ENCODE data around the gene FAM83C. TPM values are rescaled to one million over a fixed set of nuclear protein-coding genes. Genes with fewer than 3 reads are reported as not detected.

The FAM83C gene
- total RNA-seq, 2 experiments from 2014 or later, result not detected

DNA sequence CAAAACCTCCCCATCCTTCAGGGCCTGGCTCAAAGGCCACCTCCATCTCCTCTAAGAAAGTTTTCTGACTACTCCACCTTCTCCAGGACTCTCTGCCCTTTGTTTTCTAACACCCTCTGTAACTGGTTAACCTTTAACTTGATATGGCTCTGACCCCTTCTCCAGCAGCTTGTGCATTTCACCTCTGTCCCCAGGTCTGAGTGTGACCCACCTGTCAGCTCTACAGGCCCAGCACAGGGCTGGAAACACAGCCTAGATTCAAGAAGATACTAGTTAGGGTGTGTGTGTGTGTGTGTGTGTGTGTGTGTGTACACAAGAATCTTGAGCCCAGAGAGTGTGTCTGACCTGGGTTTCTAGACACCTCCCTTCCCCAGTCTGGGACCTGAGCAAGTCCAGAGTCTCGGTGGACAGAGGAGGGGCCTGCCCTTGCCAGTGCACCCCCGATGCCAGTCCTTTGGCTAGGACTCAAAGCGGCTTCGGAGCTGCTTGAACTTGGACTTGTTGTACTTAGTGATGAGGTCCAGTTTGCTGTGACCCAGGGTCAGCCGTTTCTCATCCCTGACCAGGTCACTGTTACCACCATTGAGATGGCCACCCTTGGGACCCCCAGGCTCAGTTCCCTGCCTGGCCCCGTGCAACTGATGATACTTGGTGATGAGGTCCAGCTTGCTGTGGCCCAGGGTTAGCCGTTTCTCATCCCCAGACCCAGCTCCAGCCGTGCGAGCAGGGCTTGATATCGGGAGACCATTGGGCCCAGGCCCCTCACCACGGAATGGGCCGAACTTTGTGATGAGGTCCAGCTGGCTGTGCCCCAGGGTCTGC, 5.9 kb downstream of the FAM83C start:
- Mint-ChIP-seq H3K27ac (peak overlapping the region; percentile 14), H3K36me3 (peaks cover 12% of the 10 kb centered on the region), H3K27me3 (no peaks in the 10 kb centered on the region), H3K4me1 (ENCODE audit: low read depth) (peaks cover 20% of the 10 kb centered on the region), H3K4me3 (peak overlapping the region; percentile 78), H3K9me3 (no peaks in the 10 kb centered on the region)
- DNase-seq, result no peak
- POLR2A ChIA-PET, result no interaction called here
- CTCF ChIA-PET, result interaction anchor here (0.6 kb wide), 1 partner anchor 17 kb away, joined by 3 read pairs; no protein-coding TSS in a partner anchor
- intact Hi-C loops (cut with micrococcal nuclease), result loop anchor here (10.0 kb wide), 1 partner anchor 59 kb away; no protein-coding TSS in a partner anchor

DNA sequence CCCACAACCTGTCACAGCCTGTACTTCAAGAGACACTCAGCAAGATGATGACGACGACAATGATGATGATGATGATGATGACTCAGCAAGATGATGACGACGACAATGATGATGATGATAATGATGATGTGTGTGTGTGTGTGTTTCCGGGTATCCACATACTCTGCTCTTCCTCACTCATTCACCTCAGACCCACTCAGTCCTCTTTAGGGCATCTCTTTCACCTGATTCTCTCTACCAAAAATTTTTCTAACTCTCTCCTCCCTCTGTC, 6.5 kb downstream of the FAM83C start:
- DNase-seq, result peak; percentile 25
- intact Hi-C loops (cut with micrococcal nuclease), result loop anchor here (2.0 to 10.0 kb wide), 2 partner anchors 17 to 59 kb away; no protein-coding TSS in a partner anchor
- H3K36me3 Mint-ChIP-seq, result peaks cover 12% of the 10 kb centered on the region
- ChIA-PET CTCF (interaction anchor here (0.6 kb wide), 1 partner anchor 17 kb away, joined by 3 read pairs; no protein-coding TSS in a partner anchor), POLR2A (no interaction called here)
- H3K27me3 Mint-ChIP-seq, result no peaks in the 10 kb centered on the region
- peak overlapping the region; percentile 78 for H3K4me3 Mint-ChIP-seq
- H3K9me3 Mint-ChIP-seq, result no peaks in the 10 kb centered on the region
- H3K4me1 Mint-ChIP-seq (ENCODE audit: low read depth), result peaks cover 20% of the 10 kb centered on the region
- peak overlapping the region; percentile 14 for H3K27ac Mint-ChIP-seq

DNA sequence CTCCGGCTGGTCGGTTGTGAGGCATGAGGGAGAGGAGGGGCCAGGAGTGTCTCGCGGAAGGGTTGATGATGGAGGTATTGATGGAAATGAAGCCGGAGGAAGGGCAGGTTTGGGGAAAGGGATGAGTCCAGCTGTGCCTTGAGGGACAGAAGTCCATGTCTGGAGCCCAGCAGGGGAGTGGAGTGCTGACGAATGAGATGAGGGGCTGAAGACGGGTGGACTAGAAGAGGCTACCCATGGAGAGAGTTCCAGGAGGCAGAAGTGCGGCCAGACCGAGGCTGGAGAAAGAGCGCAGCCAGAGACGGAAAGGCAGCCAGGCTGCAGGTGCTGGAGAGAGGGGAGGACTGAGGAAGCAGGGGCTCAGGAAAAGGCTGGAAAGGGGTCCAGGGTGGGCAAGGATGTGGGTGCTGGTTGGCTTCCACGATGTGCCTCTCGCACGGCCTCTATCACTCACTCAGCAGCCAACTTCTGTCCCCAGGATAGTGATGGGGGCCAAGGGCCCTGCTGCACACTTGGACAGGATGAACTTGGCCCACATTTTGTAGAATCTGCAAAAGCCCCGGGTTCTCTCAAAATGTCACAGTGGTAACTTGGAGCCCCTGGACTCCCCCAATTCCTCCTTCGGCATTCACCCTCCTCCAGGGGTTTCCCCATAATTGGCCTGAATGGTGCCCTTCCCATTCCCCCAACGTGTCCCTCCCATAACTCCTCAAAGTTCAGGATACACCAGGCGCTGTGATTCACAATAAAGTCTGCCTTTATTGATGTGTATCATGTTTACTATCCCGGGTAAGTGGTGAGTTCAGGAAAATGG, 7.0 kb downstream of the FAM83C start:
- CTCF ChIA-PET, result interaction anchor here (1.1 to 3.4 kb wide), 4 partner anchors 19 to 169 kb away, joined by 6 to 20 read pairs (median 7); no protein-coding TSS in a partner anchor
- no peaks in the 10 kb centered on the region for H3K9me3 Mint-ChIP-seq
- H3K27ac Mint-ChIP-seq, result peak overlapping the region; percentile 64

DNA sequence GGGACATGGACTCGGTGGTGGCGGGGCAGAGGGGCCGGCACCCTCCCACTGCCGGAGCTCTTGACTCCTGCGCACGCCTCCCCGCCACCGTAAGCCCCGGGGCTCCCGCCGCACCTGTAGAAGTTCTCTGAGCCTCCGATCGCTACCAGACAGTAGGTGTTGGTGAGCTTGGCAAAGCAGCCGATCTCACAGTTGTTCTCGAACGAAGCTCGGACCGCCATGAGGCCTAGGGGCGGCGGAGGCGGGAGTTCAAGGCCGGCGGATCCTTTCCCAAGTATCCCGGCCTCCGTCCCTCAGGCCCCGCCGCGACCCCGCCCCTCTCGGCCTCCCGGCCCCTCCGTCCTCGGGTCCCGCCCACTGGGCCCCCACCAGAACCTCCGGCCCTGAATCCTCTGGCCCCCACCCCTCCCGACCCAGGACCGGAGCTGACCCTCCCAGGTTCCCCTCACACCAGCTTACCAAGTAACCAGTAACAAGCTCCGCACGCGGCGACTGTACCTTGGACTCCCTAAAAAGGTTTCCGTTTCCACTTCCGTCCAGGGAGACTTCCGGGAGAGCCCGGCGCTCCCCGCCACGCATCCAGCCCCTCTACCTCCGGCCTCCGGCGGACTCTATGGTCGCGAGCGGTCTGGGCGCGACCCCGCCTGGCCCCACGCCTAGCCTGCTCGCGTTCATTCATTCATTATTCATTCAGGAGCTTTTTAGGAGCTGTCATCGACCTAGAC, 7.8 kb downstream of the FAM83C start, which contains the start of gene EIF6:
TSS of gene EIF6 (minus strand) at position 506 of the 725 bp plus-strand sequence. CDS start at position 221, 285 bp downstream.
- Mint-ChIP-seq H3K4me1 (ENCODE audit: low read depth) (peaks cover 25% of the 10 kb centered on the region), H3K9me3 (no peaks in the 10 kb centered on the region), H3K27me3 (no peaks in the 10 kb centered on the region), H3K27ac (peak within 1 kb of the TSS; percentile 64), H3K4me3 (peak within 1 kb of the TSS; percentile 78), H3K36me3 (peaks cover 21% of the 10 kb centered on the region)
- POLR2A ChIA-PET, result interaction anchor here (0.7 to 2.1 kb wide), 6 partner anchors 11 to 207 kb away, joined by 3 to 15 read pairs (median 4); partner anchors contain the start of genes CEP250 and TRPC4AP
- CTCF ChIA-PET, result interaction anchor here (1.1 to 3.4 kb wide), 5 partner anchors 20 to 170 kb away, joined by 6 to 20 read pairs (median 7); no protein-coding TSS in a partner anchor
- intact Hi-C loops (cut with micrococcal nuclease), result loop anchor here (2.0 to 10.0 kb wide), 2 partner anchors 18 to 60 kb away; no protein-coding TSS in a partner anchor
- DNase-seq, result peak; percentile 88

More for the DNA sequence above, 7.0 kb downstream of the FAM83C start:
- Mint-ChIP-seq H3K36me3 (peaks cover 18% of the 10 kb centered on the region), H3K27me3 (no peaks in the 10 kb centered on the region), H3K4me3 (peak overlapping the region; percentile 78), H3K4me1 (ENCODE audit: low read depth) (peaks cover 21% of the 10 kb centered on the region)
- POLR2A ChIA-PET, result interaction anchor here (0.7 to 2.1 kb wide), 3 partner anchors 12 to 21 kb away, joined by 3 to 15 read pairs (median 3); no protein-coding TSS in a partner anchor
- DNase-seq, result no peak
- intact Hi-C loops (cut with micrococcal nuclease), result loop anchor here (2.0 to 10.0 kb wide), 2 partner anchors 18 to 60 kb away; no protein-coding TSS in a partner anchor

DNA sequence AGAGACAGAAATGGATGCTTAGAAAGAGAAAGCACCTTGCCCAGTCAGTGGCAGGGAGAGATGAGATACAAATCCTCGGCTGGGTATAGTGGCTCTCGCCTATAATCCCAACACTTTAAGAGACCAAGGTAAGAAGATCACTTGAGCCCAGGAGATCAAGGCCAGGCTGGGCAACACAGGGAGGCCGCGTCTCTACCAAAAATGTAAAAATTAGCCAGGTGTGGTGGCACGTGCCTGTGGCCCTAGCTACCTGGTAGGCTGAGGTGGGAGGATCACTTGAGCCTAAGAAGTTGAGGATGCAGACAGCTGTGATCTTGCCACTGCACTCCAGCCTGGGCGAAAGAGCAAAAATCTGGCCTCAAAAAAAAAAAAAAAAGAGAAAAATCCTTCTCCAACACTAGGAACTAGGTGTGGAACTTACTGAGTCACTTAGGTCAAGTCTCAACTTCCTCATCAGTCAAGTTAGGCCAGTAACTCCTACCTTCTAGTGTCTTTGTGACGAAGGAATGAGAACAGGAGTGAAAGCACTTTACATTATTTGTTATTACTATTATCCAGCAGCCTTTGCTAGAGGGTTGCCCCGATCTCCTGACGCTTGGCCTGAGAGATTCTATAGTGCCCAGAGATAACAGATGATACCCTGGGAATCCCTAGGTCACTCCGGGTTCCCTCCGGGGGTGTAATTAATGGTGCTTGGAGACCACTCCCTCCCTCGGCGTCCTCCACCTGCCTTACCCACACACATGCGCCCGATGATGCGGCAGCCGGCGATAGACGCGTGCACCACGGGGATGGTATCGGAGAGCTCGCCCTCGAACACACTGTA, 8.6 kb downstream of the FAM83C start:
- POLR2A ChIA-PET, result interaction anchor here (0.6 to 2.1 kb wide), 6 partner anchors 10 to 343 kb away, joined by 3 to 15 read pairs (median 4); partner anchors contain the start of genes CEP250 and TRPC4AP
- peak; percentile 43 for DNase-seq
- Mint-ChIP-seq H3K4me1 (ENCODE audit: low read depth) (peaks cover 25% of the 10 kb centered on the region), H3K4me3 (peak overlapping the region; percentile 78), H3K27ac (peak overlapping the region; percentile 64), H3K27me3 (no peaks in the 10 kb centered on the region), H3K9me3 (no peaks in the 10 kb centered on the region), H3K36me3 (peaks cover 27% of the 10 kb centered on the region)
- CTCF ChIA-PET, result interaction anchor here (1.0 to 3.4 kb wide), 6 partner anchors 15 to 171 kb away, joined by 4 to 20 read pairs (median 6); no protein-coding TSS in a partner anchor
- intact Hi-C loops (cut with micrococcal nuclease), result loop anchor here (2.0 to 10.0 kb wide), 2 partner anchors 19 to 61 kb away; no protein-coding TSS in a partner anchor

DNA sequence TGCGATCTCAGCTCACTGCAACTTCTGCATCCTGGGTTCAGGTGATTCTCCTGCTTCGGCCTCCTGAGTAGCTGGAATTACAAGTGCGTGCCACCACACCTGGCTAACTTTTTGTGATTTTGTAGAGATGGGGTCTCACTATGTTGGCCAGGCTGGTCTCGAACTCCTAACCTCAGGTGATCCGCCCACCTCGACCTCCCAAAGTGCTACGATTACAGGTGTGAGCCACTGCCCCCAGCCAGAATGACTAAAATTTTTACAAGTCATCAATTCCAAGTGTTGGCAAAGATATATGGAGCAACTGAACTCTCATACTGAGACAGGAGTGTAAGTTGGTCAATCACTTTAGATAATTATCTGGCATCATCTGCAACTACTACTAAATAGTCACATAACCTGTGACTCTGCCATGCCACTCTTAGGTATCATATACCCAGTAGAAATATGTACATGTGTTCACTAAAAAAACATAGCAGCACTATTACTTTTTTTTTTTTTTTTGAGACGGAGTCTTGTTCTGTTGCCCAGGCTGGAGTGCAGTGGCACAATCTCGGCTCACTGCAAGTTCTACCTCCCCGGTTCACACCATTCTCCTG, 10.6 kb downstream of the FAM83C start:
- intact Hi-C loops (cut with micrococcal nuclease), result loop anchor here (10.0 kb wide), 1 partner anchor 63 kb away; no protein-coding TSS in a partner anchor
- Mint-ChIP-seq H3K36me3 (peaks cover 38% of the 10 kb centered on the region), H3K4me1 (ENCODE audit: low read depth) (peaks cover 33% of the 10 kb centered on the region), H3K9me3 (no peaks in the 10 kb centered on the region), H3K4me3 (no peak overlapping the region), H3K27me3 (no peaks in the 10 kb centered on the region), H3K27ac (no peak overlapping the region)
- ChIA-PET POLR2A (no interaction called here), CTCF (interaction anchor here (3.4 kb wide), 1 partner anchor 23 kb away, joined by 20 read pairs; no protein-coding TSS in a partner anchor)
- DNase-seq, result no peak

DNA sequence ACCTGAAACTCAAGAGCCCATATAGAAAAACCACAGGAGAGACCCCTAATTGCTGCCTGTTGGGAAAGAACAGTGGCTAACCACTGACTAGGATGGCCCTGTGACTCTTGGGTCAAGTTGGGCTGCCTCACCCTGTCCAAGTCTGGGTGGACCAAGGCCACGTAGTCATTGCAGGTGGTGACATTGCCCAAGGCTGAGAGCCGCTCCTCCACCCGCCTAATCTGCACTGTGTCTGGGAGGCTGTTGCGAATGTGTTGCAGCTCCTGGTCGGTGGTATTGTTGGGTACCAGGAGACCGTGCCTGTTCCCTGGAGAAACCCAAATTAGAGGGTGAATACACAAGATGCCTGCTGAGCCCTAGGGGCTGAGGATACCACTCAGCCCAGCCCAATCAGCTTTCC, 11.7 kb downstream of the FAM83C start:
- peak overlapping the region; percentile 21 for H3K27ac Mint-ChIP-seq
- DNase-seq, result no peak
- H3K9me3 Mint-ChIP-seq, result no peaks in the 10 kb centered on the region
- CTCF ChIA-PET, result no interaction called here
- POLR2A ChIA-PET, result no interaction called here
- H3K4me1 Mint-ChIP-seq (ENCODE audit: low read depth), result peaks cover 31% of the 10 kb centered on the region
- H3K36me3 Mint-ChIP-seq, result peaks cover 41% of the 10 kb centered on the region
- intact Hi-C loops (cut with micrococcal nuclease), result loop anchor here (10.0 kb wide), 1 partner anchor 64 kb away; no protein-coding TSS in a partner anchor
- H3K27me3 Mint-ChIP-seq, result no peaks in the 10 kb centered on the region
- H3K4me3 Mint-ChIP-seq, result no peak overlapping the region

DNA sequence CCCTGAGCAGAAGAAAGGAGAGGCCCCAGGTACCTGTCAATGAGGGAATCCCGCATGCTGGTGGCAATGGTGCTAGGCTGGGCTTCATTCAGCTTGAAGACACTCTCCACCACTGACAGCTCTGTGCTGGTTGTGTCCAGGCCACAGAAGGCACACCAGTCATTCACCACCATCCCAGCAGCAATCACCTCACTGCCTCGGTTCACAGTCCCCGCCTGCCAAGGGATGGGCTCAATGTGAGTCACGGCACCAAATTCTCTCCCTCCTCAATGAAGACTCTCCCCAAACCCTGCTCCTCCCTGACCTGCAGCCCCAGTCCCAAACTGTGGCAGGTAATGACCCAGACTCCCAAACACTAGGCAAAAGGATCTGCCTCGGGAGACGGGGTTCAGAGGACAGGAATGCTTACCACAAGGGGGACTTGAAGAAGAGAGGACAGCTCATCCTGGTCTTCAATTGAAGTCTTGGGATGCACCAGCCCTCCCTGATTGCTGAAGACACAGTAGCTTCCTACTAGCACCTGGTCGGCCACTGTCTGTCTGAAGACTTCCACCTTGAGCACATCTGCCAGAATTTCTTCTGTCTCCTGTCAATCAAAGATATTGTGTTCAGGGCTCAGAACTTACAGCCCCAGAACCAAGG, 12.6 kb downstream of the FAM83C start:
- Mint-ChIP-seq H3K4me1 (ENCODE audit: low read depth) (peaks cover 25% of the 10 kb centered on the region), H3K27me3 (no peaks in the 10 kb centered on the region), H3K27ac (peak overlapping the region; percentile 42), H3K9me3 (no peaks in the 10 kb centered on the region), H3K36me3 (peaks cover 41% of the 10 kb centered on the region), H3K4me3 (no peak overlapping the region)
- intact Hi-C loops (cut with micrococcal nuclease), result loop anchor here (5.0 to 10.0 kb wide), 2 partner anchors 65 to 187 kb away; partner anchors contain the start of gene TRPC4AP
- ChIA-PET CTCF (interaction anchor here (1.2 to 1.3 kb wide), 2 partner anchors 24 to 135 kb away, joined by 3 to 4 read pairs; no protein-coding TSS in a partner anchor), POLR2A (interaction anchor here (0.5 kb wide), 1 partner anchor 601 kb away, joined by 3 read pairs; no protein-coding TSS in a partner anchor)
- no peak for DNase-seq

DNA sequence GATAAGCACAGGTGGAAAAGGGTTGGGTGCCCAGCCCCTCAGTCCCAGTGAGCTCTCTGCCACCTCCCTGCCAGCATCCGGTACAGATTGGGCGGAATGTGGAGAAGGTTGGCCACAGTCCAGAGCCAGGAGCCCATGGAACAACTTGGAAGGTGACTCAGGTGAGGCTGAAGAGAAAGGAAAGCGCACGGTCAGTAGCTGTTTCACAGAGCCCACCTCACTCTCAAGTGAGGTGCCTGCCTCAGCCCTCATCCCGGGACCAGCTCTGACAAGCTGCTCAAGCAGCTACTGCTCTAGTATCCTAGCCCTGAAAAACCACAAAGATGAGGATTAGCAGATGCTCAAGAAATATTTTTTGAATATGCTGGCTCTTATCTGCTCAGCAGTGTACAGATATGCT, 13.2 kb downstream of the FAM83C start:
- Mint-ChIP-seq H3K4me3 (no peak overlapping the region), H3K36me3 (peaks cover 41% of the 10 kb centered on the region), H3K4me1 (ENCODE audit: low read depth) (peaks cover 25% of the 10 kb centered on the region), H3K27me3 (no peaks in the 10 kb centered on the region), H3K27ac (peak overlapping the region; percentile 52), H3K9me3 (no peaks in the 10 kb centered on the region)
- DNase-seq, result no peak
- intact Hi-C loops (cut with micrococcal nuclease), result loop anchor here (5.0 kb wide), 1 partner anchor 187 kb away; the partner anchor contains the start of gene TRPC4AP
- CTCF ChIA-PET, result interaction anchor here (1.2 to 1.3 kb wide), 2 partner anchors 25 to 134 kb away, joined by 3 to 4 read pairs; no protein-coding TSS in a partner anchor
- POLR2A ChIA-PET, result interaction anchor here (0.5 kb wide), 1 partner anchor 602 kb away, joined by 3 read pairs; no protein-coding TSS in a partner anchor
